ENCODE results near the gene L2HGDH. TPM values are rescaled to one million over a fixed set of nuclear protein-coding genes. Genes with fewer than 3 reads are reported as not detected.

L2HGDH gene
- total and polyA plus RNA-seq, 5 experiments from 2014 or later = 2.8 to 6.5 (median 5.3) TPM

DNA sequence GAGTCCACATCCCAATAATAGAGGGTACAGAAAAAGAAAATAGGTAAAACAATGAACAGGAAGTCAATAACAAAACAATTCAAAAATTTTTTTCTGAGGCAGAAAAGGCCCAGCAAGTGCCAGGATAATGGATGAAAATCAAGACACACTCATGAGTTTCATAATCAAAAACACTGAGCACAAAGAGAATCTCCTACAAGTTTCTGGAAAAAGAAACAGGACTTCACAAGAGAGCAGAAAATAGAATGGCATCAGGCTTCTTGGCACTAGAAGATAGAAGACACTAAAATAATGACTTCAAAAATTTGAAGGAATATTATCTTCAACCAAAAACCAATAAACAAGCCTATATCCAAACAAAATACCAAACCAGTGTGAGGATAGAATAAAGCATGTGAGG lies 36.9 kb upstream of the L2HGDH start:
- no peak for ATAC-seq
- POLR2A ChIA-PET = no interaction called here
- H3K9me3 Mint-ChIP-seq = no peaks in the 10 kb centered on the region
- H3K27me3 Mint-ChIP-seq = no peaks in the 10 kb centered on the region
- H3K4me1 Mint-ChIP-seq = peaks cover 0 to 7% (median 0%) of the 10 kb centered on the region in 4 donors
- H3K36me3 Mint-ChIP-seq = peaks cover 0 to 4% (median 2%) of the 10 kb centered on the region in 3 donors
- peak overlapping the region in 1 of 10 donors; percentile 69 for H3K27ac Mint-ChIP-seq
- no peak for DNase-seq
- no peak overlapping the region for H3K4me3 Mint-ChIP-seq

DNA sequence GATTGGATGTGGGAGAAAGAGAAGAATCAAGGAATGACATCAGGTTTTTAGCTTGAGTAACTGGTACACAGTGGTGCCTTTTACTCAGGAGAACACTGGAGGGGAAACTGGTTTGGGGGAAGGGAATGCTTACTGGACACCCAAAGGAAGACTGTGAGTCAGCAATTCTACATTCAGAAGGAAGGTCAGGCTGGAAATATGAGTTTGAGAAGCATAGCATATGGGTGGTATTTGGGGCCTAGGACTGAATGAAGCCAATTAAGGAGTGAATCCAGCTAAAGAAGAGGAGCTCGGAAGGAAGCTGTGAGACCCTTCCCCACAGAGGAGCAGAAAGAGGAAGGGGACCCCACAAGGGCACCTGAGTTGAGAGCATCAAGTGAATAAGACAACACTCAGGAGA lies 35.5 kb upstream of the L2HGDH start:
- H3K27ac Mint-ChIP-seq = peak overlapping the region in 2 of 10 donors; percentile 12 to 30
- POLR2A ChIA-PET = interaction anchor here (0.5 kb wide), 1 partner anchor 51 kb away, joined by 4 read pairs; no protein-coding TSS in a partner anchor
- no peak overlapping the region for H3K4me3 Mint-ChIP-seq

DNA sequence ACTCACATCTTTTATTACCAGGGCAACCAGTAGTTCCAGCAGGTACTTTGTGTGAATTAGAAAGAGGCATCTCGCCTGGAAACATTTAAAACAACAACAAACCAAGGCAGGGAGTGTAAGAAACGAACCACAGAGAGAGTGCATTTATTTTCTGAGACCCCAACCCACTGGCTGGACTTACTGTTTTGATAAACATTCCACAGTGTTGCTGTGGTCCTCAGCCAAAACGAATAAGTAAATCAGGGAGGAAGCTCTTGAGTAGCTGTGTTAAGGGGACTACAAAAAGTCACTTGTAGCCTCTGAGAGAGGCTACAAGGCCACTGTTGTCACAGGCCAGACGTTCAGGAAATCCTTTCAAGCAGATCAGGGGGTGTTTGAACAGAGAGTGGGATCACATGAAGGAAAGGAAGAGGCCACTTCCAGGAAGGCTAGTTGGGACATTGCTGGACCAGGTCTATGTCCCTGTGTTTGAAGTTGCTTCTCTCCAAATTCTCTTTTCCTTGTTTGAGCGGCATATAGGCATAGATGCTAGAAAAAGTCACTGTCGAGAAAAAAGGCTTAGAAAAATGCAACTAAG lies 33.9 kb upstream of the L2HGDH start:
- H3K4me1 Mint-ChIP-seq = peaks cover 0 to 23% (median 10%) of the 10 kb centered on the region in 4 donors
- H3K4me3 Mint-ChIP-seq = no peak overlapping the region
- no peaks in the 10 kb centered on the region for H3K9me3 Mint-ChIP-seq
- ATAC-seq (no peak), DNase-seq (no peak)
- H3K27me3 Mint-ChIP-seq = no peaks in the 10 kb centered on the region
- POLR2A ChIA-PET = interaction anchor here (0.6 kb wide), 1 partner anchor 72 kb away, joined by 3 read pairs; no protein-coding TSS in a partner anchor
- H3K27ac Mint-ChIP-seq = peak overlapping the region in 5 of 10 donors; percentile 8 to 60 (median 22)
- H3K36me3 Mint-ChIP-seq = peaks cover 0 to 2% (median 0%) of the 10 kb centered on the region in 3 donors

More for the DNA sequence above, 35.5 kb upstream of the L2HGDH start:
- no peaks in the 10 kb centered on the region for H3K9me3 Mint-ChIP-seq
- H3K27me3 Mint-ChIP-seq = no peaks in the 10 kb centered on the region
- peaks cover 0 to 21% (median 8%) of the 10 kb centered on the region in 4 donors for H3K4me1 Mint-ChIP-seq
- H3K36me3 Mint-ChIP-seq = peaks cover 0 to 2% (median 0%) of the 10 kb centered on the region in 3 donors
- DNase-seq (no peak), ATAC-seq (no peak)

DNA sequence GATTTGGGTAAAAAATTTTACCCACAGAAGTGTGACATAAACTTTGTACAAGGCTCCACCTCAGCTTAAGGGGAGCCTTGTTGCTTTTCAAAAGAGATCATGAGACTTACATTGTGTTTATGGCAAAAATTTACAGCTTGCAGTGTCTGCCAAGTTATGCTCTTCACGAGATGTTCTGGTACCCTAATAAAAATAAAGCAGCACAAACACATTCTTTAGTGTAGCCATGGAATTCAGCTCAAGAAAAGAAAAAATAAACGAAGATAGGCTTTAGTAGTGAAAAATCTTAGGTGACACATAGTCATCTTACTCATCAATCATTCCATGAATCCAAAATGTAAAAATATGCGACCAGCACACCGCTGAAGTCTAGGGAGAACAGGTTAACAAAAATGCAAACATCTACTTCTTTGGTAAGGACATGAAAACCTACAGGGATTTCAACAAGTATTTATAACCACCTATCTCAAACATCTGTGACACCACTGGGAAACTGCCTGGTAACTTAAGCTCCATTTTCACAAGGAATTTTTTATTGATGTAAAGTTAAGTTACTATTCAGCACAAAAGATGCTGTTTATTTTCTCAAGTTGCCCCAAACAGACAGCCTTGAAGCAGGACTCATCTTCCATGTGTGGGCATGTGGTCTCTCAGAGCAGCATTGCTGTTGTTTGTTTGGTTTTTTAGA lies 33.0 kb upstream of the L2HGDH start:
- no peak overlapping the region for H3K4me3 Mint-ChIP-seq
- no peaks in the 10 kb centered on the region for H3K9me3 Mint-ChIP-seq
- POLR2A ChIA-PET = no interaction called here
- peaks cover 0 to 23% (median 10%) of the 10 kb centered on the region in 4 donors for H3K4me1 Mint-ChIP-seq
- peaks cover 0 to 4% (median 0%) of the 10 kb centered on the region in 3 donors for H3K36me3 Mint-ChIP-seq
- ATAC-seq (no peak), DNase-seq (no peak)
- H3K27me3 Mint-ChIP-seq = no peaks in the 10 kb centered on the region
- peak overlapping the region in 1 of 10 donors; percentile 32 for H3K27ac Mint-ChIP-seq

DNA sequence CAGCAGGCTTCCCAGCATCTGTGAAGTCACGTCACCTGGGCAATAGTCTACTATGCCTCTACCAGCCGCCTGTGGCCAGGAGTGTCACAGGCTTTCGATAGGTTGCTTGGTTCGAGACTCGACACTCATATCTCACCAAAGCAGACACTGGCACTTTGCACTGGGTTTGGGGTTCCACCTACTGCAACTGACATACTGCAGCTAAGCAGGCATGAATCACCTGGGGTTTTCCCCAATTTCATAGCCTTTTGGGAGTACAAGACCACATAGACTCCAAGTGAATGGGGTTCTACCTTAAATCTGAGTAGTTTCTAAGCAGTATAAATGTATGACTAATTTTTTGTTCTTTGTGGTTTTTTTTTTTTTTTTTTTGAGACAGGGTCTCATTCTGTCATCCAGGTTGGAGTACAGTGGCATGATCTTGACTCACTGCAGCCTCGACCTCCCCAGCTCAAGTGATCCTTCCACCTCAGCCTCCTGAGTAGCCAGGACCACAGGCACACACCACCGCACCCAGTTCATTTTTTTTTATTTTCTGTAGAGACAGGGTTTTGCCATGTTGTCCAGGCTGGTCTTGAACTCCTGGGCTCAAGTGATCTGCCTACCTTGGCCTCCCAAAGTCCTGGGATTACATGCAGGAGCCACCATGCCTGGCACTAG lies 32.2 kb upstream of the L2HGDH start:
- Mint-ChIP-seq H3K9me3 (no peaks in the 10 kb centered on the region), H3K36me3 (peaks cover 0 to 4% (median under 1%) of the 10 kb centered on the region in 3 donors), H3K4me1 (peaks cover 0 to 23% (median 10%) of the 10 kb centered on the region in 4 donors), H3K27ac (peak overlapping the region in 3 of 10 donors; percentile 27 to 74 (median 69)), H3K4me3 (no peak overlapping the region), H3K27me3 (no peaks in the 10 kb centered on the region)
- ATAC-seq (peak; percentile 43 to 79), DNase-seq (peak in 1 of 10 donors; percentile 22)
- POLR2A ChIA-PET = no interaction called here

DNA sequence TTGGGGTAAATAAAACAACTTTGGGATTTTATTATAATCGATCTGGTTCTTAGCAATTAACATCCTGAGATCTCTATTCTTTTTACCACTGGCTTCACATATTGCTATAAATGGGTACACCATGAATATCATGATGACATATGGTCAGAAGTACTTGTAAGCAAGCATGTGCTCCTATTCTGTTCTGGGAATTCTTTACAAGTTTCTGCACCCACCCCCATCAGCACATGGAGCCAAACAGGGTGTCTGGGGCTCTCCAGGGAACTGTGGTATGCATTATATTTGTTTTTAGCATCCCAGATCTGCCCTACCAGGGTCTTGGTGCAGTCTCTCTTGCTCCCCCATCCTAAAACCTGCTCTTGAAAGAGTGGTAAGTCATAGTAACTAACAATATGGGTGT lies 31.4 kb upstream of the L2HGDH start:
- Mint-ChIP-seq H3K36me3 (peaks cover 0 to 5% (median 4%) of the 10 kb centered on the region in 3 donors), H3K9me3 (no peaks in the 10 kb centered on the region), H3K4me1 (peaks cover 0 to 23% (median 10%) of the 10 kb centered on the region in 4 donors), H3K4me3 (no peak overlapping the region), H3K27me3 (no peaks in the 10 kb centered on the region), H3K27ac (peak overlapping the region in 2 of 10 donors; percentile 30 to 74)
- DNase-seq (no peak), ATAC-seq (no peak)
- POLR2A ChIA-PET = interaction anchor here (0.6 kb wide), 1 partner anchor 107 kb away, joined by 3 read pairs; no protein-coding TSS in a partner anchor

DNA sequence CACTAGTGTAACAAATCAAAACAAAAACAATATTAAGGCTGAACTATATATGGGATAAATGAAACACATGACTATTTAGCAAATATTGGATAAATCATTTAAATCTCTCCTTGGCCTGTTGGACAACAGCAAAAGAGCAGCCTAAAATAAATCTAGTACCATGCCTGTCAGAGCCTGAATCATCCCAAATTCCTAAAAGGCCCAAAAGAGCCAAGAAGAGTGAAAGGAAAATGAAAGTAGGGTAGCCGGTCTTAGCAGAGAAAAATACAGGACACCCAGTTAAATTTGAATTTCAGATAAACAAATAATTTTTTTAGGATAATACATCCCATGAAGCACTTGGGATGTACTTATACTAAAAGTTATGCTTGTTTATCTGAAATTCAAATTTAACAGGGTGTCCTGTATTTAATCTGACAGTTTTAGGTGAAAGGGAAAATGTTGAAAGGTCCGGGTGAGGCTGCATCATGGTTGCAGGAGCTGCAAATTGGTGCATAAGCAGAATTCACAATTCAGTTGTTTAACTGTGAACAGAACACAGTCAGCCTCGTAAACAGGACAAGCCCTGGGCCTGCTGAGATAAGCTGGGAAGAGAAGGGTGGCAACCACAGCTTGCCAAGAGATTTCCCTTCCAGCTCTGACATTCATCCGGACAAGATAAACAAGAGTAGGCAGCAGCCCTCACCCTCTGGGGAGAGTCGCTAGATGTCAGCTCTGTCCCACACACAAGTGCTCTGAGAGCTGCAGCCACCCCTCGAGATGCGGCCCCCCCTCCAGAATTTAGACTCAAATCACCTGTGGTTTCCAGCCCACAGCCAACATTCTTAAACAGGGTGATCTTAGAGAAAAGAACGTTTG lies 30.4 kb upstream of the L2HGDH start:
- DNase-seq (peak in 9 of 10 donors; percentile 24 to 77 (median 37)), ATAC-seq (peak; percentile 83 to 91)
- peak overlapping the region in 4 of 10 donors; percentile 18 to 62 (median 29) for H3K27ac Mint-ChIP-seq
- H3K36me3 Mint-ChIP-seq = peaks cover 0 to 5% (median 4%) of the 10 kb centered on the region in 3 donors
- POLR2A ChIA-PET = no interaction called here
- H3K4me1 Mint-ChIP-seq = peaks cover 0 to 23% (median 10%) of the 10 kb centered on the region in 4 donors
- peak overlapping the region in 1 of 10 donors; percentile 13 for H3K4me3 Mint-ChIP-seq
- H3K27me3 Mint-ChIP-seq = no peaks in the 10 kb centered on the region
- no peaks in the 10 kb centered on the region for H3K9me3 Mint-ChIP-seq

DNA sequence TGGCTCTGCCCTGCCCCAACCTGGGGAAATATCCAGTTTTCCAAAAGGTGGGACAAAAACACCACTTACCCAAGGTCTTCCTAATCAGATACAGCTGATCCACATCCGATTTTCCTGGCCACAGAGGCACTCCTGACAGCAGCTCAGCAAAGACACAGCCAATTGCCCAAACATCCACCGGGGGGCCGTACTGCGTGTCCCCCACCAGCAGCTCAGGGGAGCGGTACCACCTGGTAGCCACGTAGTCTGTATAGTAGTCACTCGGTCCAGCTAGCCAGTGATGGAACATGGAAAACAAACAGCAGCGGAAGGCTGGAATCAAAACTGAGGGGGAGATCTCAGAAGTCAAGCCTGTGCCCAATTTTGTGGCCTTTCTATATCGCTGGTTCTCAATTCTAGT lies 28.9 kb upstream of the L2HGDH start:
- Mint-ChIP-seq H3K27ac (peak overlapping the region in 1 of 10 donors; percentile 22), H3K9me3 (no peaks in the 10 kb centered on the region), H3K36me3 (peaks cover 0 to 5% (median 4%) of the 10 kb centered on the region in 3 donors), H3K4me1 (peaks cover 4 to 30% (median 16%) of the 10 kb centered on the region in 4 donors), H3K27me3 (no peaks in the 10 kb centered on the region), H3K4me3 (no peak overlapping the region)
- ATAC-seq (no peak), DNase-seq (no peak)
- POLR2A ChIA-PET = interaction anchor here (0.7 kb wide), 1 partner anchor 8 kb away, joined by 3 read pairs; no protein-coding TSS in a partner anchor

DNA sequence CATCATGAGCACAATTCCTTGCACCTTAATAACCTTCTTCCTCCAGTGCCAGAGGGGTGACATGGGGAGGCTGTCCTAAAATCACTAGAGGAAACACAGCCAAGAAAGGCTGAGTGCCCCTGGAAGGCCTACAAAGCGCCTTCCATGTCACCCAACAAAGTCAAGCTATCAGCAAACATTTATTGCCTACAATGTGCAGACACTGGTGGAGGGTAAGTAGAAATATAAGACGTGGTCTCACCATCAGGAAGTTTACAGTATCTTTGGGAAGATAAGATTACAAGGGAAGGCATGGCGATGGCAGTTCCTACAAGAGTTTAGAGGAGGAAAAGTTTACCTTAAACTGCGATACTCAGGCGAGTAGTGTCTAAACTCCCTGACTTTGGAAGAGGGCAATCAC lies 28.0 kb upstream of the L2HGDH start:
- Mint-ChIP-seq H3K9me3 (no peaks in the 10 kb centered on the region), H3K27me3 (no peaks in the 10 kb centered on the region), H3K27ac (peak overlapping the region in 2 of 10 donors; percentile 6 to 11), H3K4me3 (no peak overlapping the region), H3K4me1 (peaks cover 5 to 37% (median 24%) of the 10 kb centered on the region in 4 donors), H3K36me3 (peaks cover 0 to 5% (median 4%) of the 10 kb centered on the region in 3 donors)
- POLR2A ChIA-PET = no interaction called here
- no peak for DNase-seq
- ATAC-seq = no peak

DNA sequence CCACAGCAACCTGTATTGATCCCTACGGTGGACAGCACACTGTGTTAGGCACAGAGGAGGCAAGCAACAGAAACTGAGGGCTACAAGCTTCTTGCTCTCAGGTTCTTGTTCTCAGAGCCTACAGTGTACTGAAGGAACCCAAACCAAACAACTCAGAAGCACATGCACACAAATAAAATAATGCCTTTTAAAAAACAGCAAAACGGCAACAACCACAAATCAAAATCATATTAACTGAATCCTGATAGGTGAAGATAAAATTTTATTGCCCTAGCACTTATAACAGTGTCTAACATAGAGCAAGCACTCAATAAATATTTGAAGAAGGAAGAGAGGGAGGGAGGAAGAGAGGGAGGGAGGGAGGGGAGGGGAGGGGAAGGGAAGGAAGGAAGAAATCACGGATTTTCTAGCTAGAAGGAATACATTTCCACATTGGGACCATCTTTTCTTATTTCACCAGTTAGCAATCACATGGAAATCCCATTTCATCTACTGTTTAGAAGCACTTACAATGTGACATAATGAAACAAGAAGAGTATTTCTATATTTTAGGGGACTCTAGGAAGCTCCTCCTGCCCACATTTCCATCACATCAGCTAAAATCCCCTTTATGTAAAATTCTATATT lies 27.3 kb upstream of the L2HGDH start:
- Mint-ChIP-seq H3K36me3 (peaks cover 0 to 8% (median 2%) of the 10 kb centered on the region in 3 donors), H3K27me3 (no peaks in the 10 kb centered on the region), H3K9me3 (no peaks in the 10 kb centered on the region), H3K4me1 (peaks cover 7 to 34% (median 24%) of the 10 kb centered on the region in 4 donors), H3K4me3 (no peak overlapping the region), H3K27ac (peak overlapping the region in 3 of 10 donors; percentile 49 to 63 (median 57))
- POLR2A ChIA-PET = no interaction called here
- ATAC-seq (no peak), DNase-seq (no peak)

DNA sequence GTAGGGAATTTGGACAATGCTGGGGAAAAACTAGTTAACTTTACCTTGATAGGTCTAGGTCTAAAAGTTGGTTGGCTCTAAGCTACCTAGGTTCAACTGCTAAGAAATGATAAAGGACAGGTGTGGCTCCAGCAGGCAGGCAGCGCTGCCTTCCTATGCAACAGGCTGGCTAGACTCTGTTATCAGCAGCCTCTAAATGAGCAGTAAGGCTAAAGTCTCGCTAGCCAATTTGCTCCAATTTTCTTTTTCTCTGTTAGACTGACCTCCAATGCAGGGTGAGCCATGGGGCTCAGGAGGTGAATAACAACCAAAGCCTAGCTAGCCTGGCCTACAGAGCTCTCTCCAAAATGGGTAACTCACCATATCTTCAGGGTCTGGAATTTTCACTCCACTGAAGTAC lies 26.6 kb upstream of the L2HGDH start:
- H3K4me1 Mint-ChIP-seq = peaks cover 7 to 27% (median 24%) of the 10 kb centered on the region in 4 donors
- no peaks in the 10 kb centered on the region for H3K27me3 Mint-ChIP-seq
- H3K9me3 Mint-ChIP-seq = no peaks in the 10 kb centered on the region
- peaks cover 0 to 11% (median 2%) of the 10 kb centered on the region in 3 donors for H3K36me3 Mint-ChIP-seq
- H3K4me3 Mint-ChIP-seq = no peak overlapping the region
- POLR2A ChIA-PET = no interaction called here
- peak overlapping the region in 2 of 10 donors; percentile 21 to 63 for H3K27ac Mint-ChIP-seq
- ATAC-seq = no peak
- no peak for DNase-seq

All from naive thymus-derived CD8-positive, alpha-beta T cell (primary cell).